ENCODE data around the gene MRPL28.
"Not testable (repeated sequence)": the region's sequence is repeated elsewhere in the genome, so short reads cannot be mapped to it uniquely, and the experiment has no call there.

MRPL28 gene

GRCh38 chr16:373020-373598 is 2.8 kb upstream of the MRPL28 start:
- DNase-seq, result no peak

DNA sequence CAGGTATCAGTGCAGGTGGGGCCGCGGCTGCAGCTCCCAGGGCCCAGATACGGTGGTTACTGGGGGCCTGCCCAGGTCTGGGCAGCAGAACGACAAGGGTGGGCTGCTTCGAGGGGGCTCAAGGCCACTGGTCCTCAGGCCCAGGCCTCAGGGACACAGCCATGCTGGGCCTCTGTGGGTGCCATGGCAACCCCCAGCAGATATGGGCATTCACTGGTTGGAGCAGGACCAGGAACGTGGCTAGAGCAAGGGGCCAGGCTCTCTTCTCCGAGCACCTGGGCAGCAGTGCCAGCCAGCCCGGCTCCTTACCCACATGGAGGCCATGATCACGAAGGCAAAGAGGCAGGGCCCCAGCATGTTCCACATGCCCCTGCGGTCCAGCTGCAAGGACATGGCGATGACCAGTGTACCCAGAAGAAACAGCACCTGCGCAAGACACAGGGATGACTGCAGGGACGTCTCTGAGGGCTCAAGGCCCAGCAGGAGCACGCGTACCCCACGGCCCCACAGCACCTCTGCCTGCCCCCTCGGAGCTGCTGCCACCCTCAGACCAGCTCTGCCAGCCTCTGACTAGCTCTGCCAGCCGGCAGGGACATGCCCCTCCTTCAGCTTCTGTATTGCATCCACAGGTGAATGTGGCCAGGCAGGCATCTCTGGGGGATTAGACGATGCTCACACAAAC is 2.1 kb upstream of the MRPL28 start:
- DNase-seq, result no peak

GRCh38 chr16:371515-372301 is 1.4 kb upstream of the MRPL28 start:
- no peak for DNase-seq

GRCh38 chr16:370979-371514 is 709 bp upstream of the MRPL28 start:
- DNase-seq, result no peak

DNA sequence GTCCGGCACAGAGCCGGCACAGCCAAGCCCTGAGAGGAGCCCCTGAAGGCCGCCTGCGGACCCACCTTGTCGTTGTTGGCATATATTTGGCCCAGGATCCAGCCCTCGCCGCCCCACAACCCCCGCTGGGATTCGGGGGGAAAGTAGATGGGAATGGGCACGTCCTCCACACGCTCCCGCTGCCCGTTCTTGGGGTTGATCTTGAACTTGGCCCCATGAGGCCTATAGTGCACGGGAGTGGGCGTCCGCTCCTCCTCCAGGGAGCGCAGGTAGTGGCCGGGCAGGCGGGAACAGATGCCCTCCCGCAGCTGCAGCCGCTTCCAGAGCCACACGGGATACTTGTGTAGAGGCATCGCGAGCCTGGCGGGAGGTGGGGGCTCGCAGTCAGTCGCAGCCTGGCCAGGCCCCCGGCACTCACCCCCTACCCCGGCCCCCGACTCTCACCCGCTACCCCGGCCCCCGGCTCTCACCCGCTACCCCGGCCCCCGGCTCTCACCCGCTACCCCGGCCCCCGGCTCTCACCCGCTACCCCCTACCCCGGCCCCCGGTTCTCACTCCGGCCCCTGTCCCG is 387 bp downstream of the MRPL28 start:
- DNase-seq, result no peak

DNA sequence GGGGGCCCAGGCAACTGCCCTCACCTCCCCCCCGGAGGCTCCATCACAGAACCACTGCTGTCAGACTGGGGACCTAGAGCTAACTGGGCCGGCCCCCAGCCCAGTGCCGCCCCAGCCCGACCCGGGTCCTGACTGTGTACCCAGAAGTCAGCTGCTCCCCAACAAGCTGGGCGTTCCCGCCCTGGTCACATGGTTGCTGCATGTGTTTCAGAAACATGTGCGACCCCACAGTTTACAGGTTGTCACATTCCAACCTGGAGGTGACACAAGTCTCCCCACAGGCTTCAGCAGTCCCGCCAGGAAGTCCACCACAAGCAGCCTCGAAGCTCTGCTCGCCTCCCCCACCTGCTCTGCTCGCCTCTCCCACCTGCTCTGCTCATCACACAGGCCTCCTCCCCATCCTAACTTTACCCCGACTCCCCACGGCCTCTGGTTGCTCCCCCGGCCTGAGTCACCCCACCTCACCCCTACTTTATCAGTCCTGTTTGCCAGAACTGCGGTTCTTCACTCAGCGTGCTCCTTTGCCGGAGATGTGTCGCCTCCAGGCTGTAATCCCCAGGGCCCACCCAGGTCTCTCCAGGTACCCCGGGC is 968 bp downstream of the MRPL28 start:
- no peak for DNase-seq

DNA sequence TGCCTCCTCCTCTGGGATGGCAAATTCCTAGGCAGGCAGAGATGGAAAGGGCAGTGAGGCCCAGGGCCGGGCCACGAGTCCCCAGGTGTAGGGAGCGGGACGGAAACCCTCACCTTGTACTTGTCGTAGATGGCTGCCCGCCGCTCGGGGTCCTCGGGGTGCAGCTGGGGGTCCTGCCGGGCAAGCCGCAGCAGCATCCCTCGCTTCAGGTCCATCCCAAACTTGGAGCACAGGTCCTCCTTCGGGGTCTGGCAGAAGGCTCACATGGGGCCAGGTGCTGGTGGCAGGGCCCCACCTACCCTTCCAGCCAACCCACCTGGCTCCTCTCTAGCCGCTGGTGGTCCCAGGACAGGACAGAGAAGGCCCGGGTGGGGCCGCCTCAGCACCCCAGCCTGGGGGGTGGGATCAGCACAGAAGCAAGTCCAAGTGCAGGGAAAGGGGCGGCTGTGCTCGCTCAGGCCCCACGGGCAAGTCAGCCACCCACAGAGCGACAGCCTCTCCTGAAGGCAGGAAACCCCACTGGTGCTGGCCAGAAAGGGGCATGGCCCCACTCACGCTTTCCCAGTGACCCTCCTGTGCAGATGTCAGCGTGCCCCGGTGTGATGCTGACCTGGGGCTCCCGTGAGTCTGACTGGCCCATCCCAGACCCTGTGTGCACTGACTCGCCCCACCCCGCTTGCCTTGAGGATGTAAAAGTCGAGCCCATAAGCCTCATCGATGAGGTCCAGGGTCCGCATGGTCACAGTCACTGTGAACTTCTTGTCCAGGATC is 1.8 kb downstream of the MRPL28 start:
- no peak for DNase-seq

DNA sequence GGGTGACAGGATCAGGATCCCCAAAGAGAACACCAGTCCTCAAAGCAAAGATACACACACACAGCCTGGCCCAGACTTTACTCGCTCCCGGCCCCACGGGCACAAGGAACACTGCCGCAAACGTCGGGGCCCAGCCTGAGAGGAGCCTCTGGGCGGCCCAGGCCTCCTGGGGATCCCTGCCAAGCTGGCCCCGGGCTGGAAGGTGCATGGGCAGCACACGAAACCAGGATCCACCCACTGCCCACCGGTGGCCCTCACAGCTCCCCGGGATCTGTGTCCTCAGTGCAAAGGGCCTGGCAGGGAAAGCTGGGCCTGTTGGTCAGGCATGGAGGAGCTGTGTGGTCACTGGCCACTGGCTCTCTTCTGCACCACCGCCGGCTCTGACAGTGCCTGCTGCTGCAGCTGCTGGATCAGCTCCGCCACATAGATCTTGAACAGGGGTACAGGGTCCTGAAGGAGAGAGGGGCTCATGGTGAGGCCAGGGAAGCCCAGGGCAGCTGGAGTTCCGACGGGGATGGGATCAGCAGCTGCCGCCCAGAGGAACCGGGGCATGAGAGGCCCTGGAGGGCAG is 2.9 kb downstream of the MRPL28 start:
- DNase-seq, result no peak

GRCh38 chr16:366476-366875 is 3.9 kb downstream of the MRPL28 start:
- no peak for DNase-seq

DNA sequence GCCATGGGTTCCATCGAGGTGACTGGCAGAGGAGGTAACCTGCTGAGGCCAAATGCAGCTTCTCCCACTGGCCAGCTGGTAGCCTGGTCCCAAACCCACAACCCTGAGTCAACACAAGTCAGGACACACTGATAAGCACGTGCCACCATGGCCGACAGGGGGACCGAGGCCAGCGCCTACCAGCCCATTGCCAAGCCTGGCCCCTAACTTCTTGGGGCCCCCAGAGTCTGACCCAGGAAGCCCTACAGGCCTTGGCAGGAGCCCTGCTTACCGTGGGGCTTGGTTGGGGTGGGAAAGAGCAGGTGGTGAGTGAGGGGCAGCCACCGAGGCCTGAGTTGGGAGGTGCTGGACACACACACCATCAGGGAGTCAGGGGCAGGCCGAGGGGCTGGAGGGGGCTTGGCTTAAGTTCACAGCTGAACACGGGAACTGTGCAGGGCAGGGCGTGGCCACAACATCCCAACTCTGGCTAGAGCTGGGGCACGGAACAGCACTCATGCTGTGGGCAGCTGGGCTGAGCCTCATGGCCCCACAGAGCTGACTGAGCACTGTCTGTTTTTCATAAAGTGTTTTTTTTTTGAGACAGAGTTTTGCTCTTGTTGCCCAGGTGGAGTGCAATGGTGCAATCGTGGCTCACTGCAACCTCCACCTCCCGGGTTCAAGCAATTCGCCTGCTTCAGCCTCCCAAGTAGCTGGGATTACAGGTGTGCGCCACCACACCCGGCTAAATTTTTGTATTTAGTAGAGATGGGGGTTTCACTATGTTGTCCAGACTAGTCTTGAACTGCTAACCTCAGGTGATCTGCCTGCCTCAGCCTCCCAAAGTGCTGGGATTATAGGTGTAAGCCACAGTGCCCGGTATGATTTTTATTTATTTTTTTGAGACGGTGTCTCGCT is 5.5 kb downstream of the MRPL28 start:
- DNase-seq, result no peak

- no peak for DNase-seq
These were observed 6.4 kb downstream of the MRPL28 start for GRCh38 chr16:363766-364490.

DNA sequence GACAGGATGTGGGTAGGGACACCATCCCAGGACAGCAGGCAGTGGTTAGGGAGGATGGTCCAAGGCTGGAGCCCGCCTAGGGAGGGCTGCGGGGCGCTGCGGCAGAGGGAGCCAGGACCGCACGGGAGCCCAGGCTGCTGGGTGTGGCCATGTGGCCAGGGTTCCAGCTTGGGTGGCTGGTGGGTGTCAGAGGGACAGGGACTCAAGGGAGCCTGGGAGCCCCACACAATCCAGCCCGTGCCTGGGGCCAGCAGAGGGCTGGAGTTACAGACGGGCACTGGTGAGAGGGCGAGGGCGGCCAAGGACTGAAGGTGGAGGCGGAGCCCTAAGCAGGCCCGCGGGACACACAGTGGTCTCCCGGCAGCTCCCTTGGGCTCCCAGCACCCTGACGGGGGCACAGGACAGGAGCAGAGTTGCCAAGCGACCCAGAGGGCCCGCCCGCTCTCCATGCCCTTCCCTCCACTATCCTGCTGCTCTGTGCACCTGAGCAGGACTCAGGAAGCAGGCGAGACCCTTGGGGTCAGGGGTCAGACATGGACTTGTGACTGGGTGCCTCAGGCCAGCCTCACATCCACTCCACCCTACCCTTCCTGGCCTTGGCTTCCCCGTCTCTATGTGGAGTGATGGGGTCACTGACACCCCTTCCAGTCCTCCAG is 7.1 kb downstream of the MRPL28 start:
- DNase-seq, result no peak

GRCh38 chr16:362702-362999 is 7.7 kb downstream of the MRPL28 start:
- not testable (repeated sequence) for DNase-seq

DNA sequence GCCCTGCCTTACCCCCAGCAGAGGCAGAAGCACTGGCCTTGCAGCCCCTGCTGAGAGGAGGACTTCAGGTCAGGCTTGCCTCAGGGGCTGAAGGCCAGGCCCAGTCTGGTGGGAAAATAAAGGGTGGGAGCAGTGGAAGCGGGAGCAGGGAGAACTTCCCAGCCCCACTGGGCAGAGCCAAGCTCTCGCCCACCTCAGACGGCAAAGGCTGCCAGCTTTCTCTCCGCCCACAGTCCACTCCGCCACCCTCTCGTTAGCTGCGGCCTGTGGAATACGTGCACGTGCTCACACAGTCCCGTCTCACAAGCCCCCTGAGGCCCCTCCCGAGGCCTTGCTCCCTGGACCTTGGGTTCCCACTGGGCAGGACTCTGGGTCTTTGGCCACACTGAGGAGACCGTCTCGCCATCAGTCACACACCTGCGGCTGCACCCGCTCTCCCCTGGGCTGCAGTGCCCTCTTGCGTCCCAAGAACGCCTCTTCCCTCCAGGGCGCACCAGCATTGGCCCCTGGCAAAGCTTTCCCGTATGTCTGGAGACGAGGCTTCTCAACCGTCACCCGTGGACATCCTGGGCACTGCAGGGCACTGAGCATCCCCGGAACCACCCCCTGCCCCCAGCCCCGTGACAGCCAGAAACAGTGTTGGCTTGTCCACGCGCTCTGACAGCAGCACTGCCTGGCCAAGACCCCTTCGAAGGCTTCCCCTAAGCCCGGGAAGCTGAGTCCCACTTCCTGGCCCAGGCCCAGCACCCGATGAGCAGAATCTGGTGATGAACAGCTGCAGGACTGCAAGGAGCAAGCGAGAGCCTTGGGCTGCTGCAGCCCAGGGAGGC is 8.3 kb downstream of the MRPL28 start:
- DNase-seq, result peak; percentile 82

- DNase-seq, result no peak
These were observed 8.9 kb downstream of the MRPL28 start for GRCh38 chr16:361341-361871.

DNA sequence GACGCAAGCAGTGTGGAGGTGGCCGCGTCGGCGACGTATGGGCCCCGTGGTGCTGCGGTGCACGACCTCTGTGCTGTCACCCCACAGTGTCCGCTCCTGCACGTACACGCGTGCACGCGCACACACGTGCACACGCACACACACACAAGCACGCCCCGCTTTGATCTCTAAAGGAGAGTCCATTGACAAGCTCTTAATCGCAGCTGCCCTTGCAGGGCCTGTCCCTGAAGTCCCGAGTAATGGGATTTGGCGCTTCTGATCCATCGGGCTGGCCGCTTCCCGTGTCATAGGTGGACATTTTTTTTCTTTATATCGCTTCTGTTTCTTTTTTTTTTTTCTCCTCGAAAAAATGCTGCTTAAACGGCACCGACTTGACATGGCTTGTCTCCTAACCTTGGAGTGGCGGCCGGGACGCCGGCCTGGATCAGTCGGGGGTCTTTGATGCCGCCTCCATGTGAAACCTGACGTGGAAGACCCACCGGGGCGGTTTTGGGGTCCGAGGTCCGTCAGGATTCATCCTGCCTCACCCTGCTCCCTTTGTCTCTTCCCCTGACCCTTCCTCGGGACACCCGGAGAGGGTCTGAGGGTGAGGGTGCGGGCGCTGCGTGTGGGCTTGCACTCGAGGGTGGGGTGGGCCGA is 9.5 kb downstream of the MRPL28 start:
- DNase-seq, result no peak

DNA sequence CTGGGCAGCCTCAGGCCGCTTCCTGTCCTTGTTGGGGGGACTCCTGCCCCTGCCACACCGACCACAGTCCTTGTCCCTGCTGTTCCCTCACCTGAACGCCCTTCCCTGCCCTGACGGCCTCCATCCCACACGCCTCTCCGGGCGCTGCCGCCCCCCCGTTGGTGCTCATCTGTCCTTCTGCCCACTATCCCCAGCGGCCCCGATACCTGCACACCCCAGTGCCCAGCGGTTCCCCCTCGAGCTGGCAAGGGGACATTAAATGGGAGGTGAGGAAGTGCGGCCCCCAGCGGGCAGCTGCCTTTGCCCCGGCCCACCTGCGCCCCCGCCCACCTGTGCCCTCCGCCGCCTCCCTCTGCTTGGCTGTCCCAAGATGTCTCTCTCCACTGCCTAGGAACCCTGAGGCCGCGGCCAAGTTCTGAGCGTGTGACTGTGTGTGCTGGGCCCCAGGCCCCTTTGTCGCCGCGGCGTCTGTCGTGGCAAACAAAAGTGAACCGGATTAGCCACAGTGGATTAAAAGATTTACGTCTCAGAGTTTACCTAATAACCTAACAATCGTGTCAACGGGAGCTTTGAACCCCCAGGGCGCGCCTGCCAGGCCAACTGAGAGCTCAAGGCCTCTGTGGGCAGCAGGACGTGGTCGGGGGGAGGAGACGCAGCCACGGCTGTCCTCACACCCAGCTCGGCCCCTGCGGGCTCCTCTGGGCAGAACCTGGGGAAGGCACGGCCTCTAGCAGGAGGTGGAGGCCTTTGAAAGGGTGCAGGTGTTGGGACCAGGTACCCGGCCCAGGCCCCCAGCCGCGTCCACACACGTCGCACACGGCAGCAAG is 10.3 kb downstream of the MRPL28 start:
- no peak for DNase-seq

Measured in CD4-positive, alpha-beta T cell treated with Interleukin-6 for 4 hours (primary cell).